Activated CD8-positive, alpha-beta T cell treated with anti-CD3 and anti-CD28 coated beads, Interleukin-2, amount 10 ng/mL, durations not matched to agents 7 days and 5 days (primary cell): Measurements from ENCODE around the gene GPX2. TPM values are rescaled to one million over a fixed set of nuclear protein-coding genes. Genes with fewer than 3 reads are reported as not detected.

Experiments
- ATAC-seq: fragments of 150-1000 bp; cut with Tn5 transposase; one replicate; pipeline ENCODE4 v1.10.0; 2021; ENCODE audit warnings: moderate library complexity
- CTCF ChIA-PET: fragments of 350-600 bp; sonication (Branson Sonifier 250); formaldehyde crosslinking; loops from one replicate; lab custom pipeline; 2021; ENCODE audit warnings: antibody characterized with exemption; lab: Charles Lee
- POLR2A ChIA-PET: fragments of 350-600 bp; sonication (Branson Sonifier 250); formaldehyde crosslinking; loops from one replicate; lab custom pipeline; 2021; ENCODE audit warnings: antibody characterized with exemption; lab: Charles Lee
- DNase-seq: peaks from one replicate; pipeline ENCODE4 v3.0.0-alpha.2; 2020
- H3K27ac Mint-ChIP-seq: one replicate; pipeline ENCODE4 v1.8.0; 2021; ENCODE audit warnings: mild to moderate bottlenecking, mixed read lengths
- H3K27me3 Mint-ChIP-seq: one replicate; pipeline ENCODE4 v1.8.0; 2021; ENCODE audit warnings: low read depth, mixed read lengths
- H3K36me3 Mint-ChIP-seq: one replicate; pipeline ENCODE4 v1.8.0; 2021; ENCODE audit warnings: low read depth, mixed read lengths
- H3K4me1 Mint-ChIP-seq: one replicate; pipeline ENCODE4 v1.8.0; 2021; ENCODE audit warnings: low read depth, mixed read lengths
- H3K4me3 Mint-ChIP-seq: one replicate; pipeline ENCODE4 v1.8.0; 2021; ENCODE audit warnings: mild to moderate bottlenecking, mixed read lengths
- H3K9me3 Mint-ChIP-seq: one replicate; pipeline ENCODE4 v1.8.0; 2022; ENCODE audit warnings: mixed read lengths; ENCODE audit not compliant: insufficient read depth
- total RNA-seq, 2 experiments: library from RNA; stranded (reverse); gene quantifications; one replicate each; pipeline ENCODE4 v1.2.3, GENCODE V29; 2021

The GPX2 gene
- total RNA-seq, 2 experiments from 2014 or later: not detected

- H3K27me3 Mint-ChIP-seq: no peaks in the 10 kb centered on the region
- H3K4me1 Mint-ChIP-seq: peaks cover 29% of the 10 kb centered on the region
- H3K9me3 Mint-ChIP-seq: no peaks in the 10 kb centered on the region
- DNase-seq (no peak), ATAC-seq (no peak)
- H3K27ac Mint-ChIP-seq: peak overlapping the region; percentile 58
- CTCF ChIA-PET: interaction anchor here (1.0 to 1.5 kb wide), 2 partner anchors 11 to 33 kb away, joined by 3 read pairs; partner anchors contain the start of gene CHURC1
- POLR2A ChIA-PET: interaction anchor here (1.0 kb wide), 1 partner anchor 12 kb away, joined by 3 read pairs; no protein-coding TSS in a partner anchor
- H3K4me3 Mint-ChIP-seq: no peak overlapping the region
- peaks cover 11% of the 10 kb centered on the region for H3K36me3 Mint-ChIP-seq
Observed at GRCh38 chr14:64947710-64948611, 5.4 kb upstream of the GPX2 start.

- H3K4me3 Mint-ChIP-seq: no peak overlapping the region
- DNase-seq (no peak), ATAC-seq (no peak)
- H3K27me3 Mint-ChIP-seq: no peaks in the 10 kb centered on the region
- peaks cover 31% of the 10 kb centered on the region for H3K4me1 Mint-ChIP-seq
- POLR2A ChIA-PET: interaction anchor here (0.8 to 0.9 kb wide), 2 partner anchors 20 to 31 kb away, joined by 3 to 4 read pairs; no protein-coding TSS in a partner anchor
- no peaks in the 10 kb centered on the region for H3K9me3 Mint-ChIP-seq
- H3K27ac Mint-ChIP-seq: no peak overlapping the region
- CTCF ChIA-PET: no interaction called here
- H3K36me3 Mint-ChIP-seq: peaks cover 12% of the 10 kb centered on the region
Observed at GRCh38 chr14:64946310-64947045, 3.9 kb upstream of the GPX2 start.

GRCh38 chr14:64945431-64946178, 3.1 kb upstream of the GPX2 start:
- no peak overlapping the region for H3K27ac Mint-ChIP-seq
- CTCF ChIA-PET: interaction anchor here (1.3 kb wide), 1 partner anchor 122 kb away, joined by 3 read pairs; no protein-coding TSS in a partner anchor
- H3K9me3 Mint-ChIP-seq: no peaks in the 10 kb centered on the region
- H3K27me3 Mint-ChIP-seq: no peaks in the 10 kb centered on the region
- peaks cover 16% of the 10 kb centered on the region for H3K36me3 Mint-ChIP-seq
- POLR2A ChIA-PET: interaction anchor here (0.8 to 0.9 kb wide), 2 partner anchors 21 to 31 kb away, joined by 3 to 4 read pairs; no protein-coding TSS in a partner anchor
- no peak for ATAC-seq
- H3K4me3 Mint-ChIP-seq: no peak overlapping the region
- H3K4me1 Mint-ChIP-seq: peaks cover 31% of the 10 kb centered on the region
- no peak for DNase-seq

GRCh38 chr14:64944861-64945260, 2.3 kb upstream of the GPX2 start:
- H3K4me3 Mint-ChIP-seq: no peak overlapping the region
- POLR2A ChIA-PET: interaction anchor here (1.1 kb wide), 1 partner anchor 30 kb away, joined by 4 read pairs; no protein-coding TSS in a partner anchor
- no peaks in the 10 kb centered on the region for H3K9me3 Mint-ChIP-seq
- ATAC-seq: no peak
- no peak overlapping the region for H3K27ac Mint-ChIP-seq
- no peaks in the 10 kb centered on the region for H3K27me3 Mint-ChIP-seq
- CTCF ChIA-PET: interaction anchor here (0.7 to 1.3 kb wide), 4 partner anchors 9 to 122 kb away, joined by 3 to 4 read pairs (median 4); no protein-coding TSS in a partner anchor
- peaks cover 31% of the 10 kb centered on the region for H3K4me1 Mint-ChIP-seq
- no peak for DNase-seq
- peaks cover 20% of the 10 kb centered on the region for H3K36me3 Mint-ChIP-seq

DNA sequence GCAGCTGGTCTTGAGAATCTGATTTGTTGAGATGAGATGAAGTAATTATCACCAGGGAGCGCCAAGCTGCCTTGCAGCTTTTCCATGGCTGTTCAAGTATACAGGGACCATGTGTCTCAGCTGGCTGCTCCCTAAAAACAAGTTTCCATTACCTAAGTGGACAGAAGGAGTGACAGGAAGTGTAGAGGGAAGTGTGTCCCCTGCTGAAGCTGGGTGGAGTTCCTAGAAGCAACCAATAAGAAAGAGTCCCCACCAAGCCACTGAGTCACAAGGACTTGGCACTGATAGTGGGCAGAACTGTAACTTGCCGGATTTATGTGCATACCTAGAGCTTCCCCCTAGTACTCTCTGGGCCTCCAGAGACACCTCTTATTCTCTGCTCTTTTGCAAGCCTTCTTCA, 1.5 kb upstream of the GPX2 start:
- CTCF ChIA-PET: interaction anchor here (0.5 to 2.0 kb wide), 5 partner anchors 10 to 53 kb away, joined by 3 to 6 read pairs (median 4); no protein-coding TSS in a partner anchor
- Mint-ChIP-seq H3K4me3 (no peak overlapping the region), H3K4me1 (peaks cover 31% of the 10 kb centered on the region), H3K36me3 (peaks cover 24% of the 10 kb centered on the region), H3K27me3 (no peaks in the 10 kb centered on the region), H3K27ac (peak overlapping the region; percentile 12), H3K9me3 (no peaks in the 10 kb centered on the region)
- no peak for ATAC-seq
- POLR2A ChIA-PET: interaction anchor here (1.1 kb wide), 1 partner anchor 29 kb away, joined by 4 read pairs; no protein-coding TSS in a partner anchor
- DNase-seq: no peak

DNA sequence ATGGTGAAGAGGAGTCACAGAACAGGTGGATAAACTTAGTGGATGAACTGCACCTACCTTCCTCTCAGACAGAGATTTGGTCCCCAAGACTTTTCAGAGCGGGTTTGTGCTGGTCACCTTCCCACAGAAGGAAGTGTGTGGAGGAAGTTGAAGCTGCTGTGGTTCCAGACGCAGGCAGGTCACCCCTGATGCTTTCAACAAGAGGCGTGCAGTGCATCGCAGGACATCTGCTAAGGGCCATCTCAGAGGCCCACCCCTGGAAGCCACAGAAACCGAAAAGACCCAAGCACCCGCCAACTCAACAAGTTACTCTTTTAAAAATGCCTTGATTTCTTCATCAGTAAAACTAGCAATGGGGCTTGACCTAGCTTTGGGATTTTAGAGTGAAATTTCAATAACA, 1.0 kb upstream of the GPX2 start:
- Mint-ChIP-seq H3K4me3 (no peak overlapping the region), H3K27me3 (no peaks in the 10 kb centered on the region), H3K4me1 (peaks cover 31% of the 10 kb centered on the region), H3K36me3 (peaks cover 29% of the 10 kb centered on the region), H3K27ac (peak overlapping the region; percentile 39), H3K9me3 (no peaks in the 10 kb centered on the region)
- no peak for ATAC-seq
- ChIA-PET CTCF (interaction anchor here (0.5 to 2.0 kb wide), 3 partner anchors 10 to 54 kb away, joined by 3 to 6 read pairs (median 4); no protein-coding TSS in a partner anchor), POLR2A (no interaction called here)
- DNase-seq: no peak

DNA sequence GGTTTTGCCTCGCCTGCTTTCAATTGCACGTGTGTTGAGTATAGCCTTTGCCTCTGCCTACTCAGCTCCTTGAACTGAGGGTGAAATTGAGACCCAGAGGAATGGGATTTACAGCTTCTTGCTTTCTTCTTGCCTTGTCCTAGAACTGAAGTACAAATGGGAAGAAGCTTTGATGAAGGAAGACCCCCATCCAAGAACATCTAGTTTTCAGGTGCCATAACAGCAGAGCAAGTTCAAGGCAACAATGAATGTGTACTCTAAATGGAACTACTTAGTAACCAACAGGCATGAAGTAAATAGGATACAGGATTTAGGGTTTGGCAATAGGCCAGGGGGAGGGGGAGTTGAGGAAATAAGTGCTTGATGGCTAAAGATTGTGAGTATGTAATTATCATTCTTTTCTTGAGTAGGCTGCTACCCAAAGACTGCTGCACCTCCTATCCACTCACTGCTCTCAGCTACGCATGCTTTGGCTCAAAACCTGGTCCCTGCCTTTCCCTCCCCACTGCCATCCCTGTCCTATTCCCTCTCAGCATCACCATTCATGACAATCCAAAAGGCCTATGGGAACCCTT, 2.1 kb downstream of the GPX2 start:
- CTCF ChIA-PET: no interaction called here
- POLR2A ChIA-PET: no interaction called here
- no peak for ATAC-seq
- Mint-ChIP-seq H3K4me3 (no peak overlapping the region), H3K36me3 (peaks cover 37% of the 10 kb centered on the region), H3K27ac (no peak overlapping the region), H3K27me3 (no peaks in the 10 kb centered on the region), H3K4me1 (peaks cover 36% of the 10 kb centered on the region), H3K9me3 (no peaks in the 10 kb centered on the region)
- DNase-seq: no peak

DNA sequence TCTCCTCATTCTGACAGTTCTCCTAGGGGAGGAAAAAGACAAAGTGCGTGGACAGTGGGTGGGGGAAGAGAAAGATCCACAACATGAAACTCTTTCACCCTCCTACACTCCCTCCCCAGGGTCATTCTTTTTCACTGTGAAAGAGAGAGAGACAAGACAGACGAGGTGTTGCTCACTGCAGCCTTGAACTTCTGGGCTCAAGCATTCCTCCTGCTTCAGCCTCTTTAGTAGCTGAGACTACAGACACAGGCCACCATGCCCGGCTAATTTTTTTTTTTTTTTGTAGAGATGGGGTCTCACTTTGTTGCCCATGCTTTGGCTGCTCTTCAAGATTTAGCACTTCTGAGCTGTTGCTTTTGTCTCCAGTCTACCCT, 2.7 kb downstream of the GPX2 start:
- ATAC-seq: no peak
- DNase-seq: no peak
- H3K27ac Mint-ChIP-seq: no peak overlapping the region
- POLR2A ChIA-PET: no interaction called here
- H3K27me3 Mint-ChIP-seq: no peaks in the 10 kb centered on the region
- H3K4me1 Mint-ChIP-seq: peaks cover 40% of the 10 kb centered on the region
- no peaks in the 10 kb centered on the region for H3K9me3 Mint-ChIP-seq
- CTCF ChIA-PET: interaction anchor here (0.6 kb wide), 1 partner anchor 314 kb away, joined by 3 read pairs; no protein-coding TSS in a partner anchor
- peaks cover 38% of the 10 kb centered on the region for H3K36me3 Mint-ChIP-seq
- H3K4me3 Mint-ChIP-seq: no peak overlapping the region

DNA sequence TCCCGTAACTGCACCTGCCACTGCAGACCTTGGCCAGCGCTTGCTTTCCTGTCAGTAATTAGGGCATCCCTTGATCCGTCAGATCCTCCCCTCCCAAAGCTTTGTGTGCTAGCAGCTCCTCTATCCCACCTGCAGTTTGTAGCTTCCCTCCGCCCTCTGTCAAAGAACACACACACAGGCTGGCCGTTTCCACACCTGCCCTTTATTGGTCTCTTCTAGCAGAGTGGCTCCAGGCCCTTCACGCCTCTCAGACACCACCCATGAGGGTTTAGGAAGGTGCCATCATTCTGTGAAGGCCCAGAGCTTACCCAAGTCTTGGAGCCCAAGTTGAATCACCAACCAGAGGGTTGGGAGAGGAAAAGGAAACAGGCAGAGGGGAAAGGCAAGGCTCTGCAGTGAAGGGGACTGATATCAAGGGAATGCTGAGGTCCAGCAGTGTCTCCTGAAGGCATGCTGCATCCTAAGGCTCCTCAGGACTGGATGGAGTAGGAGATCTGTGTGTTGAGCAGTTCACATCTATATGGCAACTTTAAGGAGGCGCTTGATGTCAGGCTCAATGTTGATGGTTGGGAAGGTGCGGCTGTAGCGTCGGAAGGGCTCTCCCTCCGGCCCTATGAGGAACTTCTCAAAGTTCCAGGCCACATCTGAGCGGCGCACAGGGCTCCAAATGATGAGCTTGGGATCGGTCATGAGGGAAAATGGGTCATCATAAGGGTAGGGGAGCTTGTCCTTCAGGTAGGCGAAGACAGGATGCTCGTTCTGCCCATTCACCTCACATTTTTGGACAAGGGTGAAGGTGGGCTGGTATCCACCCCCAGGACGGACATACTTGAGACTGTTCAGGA, 3.4 kb downstream of the GPX2 start:
- H3K9me3 Mint-ChIP-seq: no peaks in the 10 kb centered on the region
- H3K4me3 Mint-ChIP-seq: no peak overlapping the region
- peaks cover 43% of the 10 kb centered on the region for H3K36me3 Mint-ChIP-seq
- ChIA-PET POLR2A (no interaction called here), CTCF (interaction anchor here (0.6 to 0.8 kb wide), 2 partner anchors 42 to 313 kb away, joined by 3 read pairs; no protein-coding TSS in a partner anchor)
- ATAC-seq: no peak
- H3K27ac Mint-ChIP-seq: no peak overlapping the region
- peaks cover 42% of the 10 kb centered on the region for H3K4me1 Mint-ChIP-seq
- no peaks in the 10 kb centered on the region for H3K27me3 Mint-ChIP-seq
- DNase-seq: no peak

DNA sequence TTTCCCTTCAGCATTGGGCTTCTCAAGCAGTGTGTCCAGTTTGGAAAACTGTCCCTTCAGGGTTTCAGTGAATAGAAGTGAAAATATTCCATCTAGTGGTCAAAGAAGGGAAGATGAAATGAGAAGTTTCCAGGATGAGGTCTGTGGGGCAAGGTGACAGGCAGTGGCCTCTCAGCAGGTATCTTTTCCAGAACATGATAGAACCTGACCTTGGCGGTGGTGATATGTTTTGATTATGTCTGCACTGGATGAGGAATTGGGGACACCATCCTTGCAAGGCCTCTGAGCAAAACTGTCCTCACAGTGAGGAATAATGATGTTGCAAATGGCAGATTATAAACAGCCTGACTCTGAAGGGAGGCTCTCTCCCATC, 4.7 kb downstream of the GPX2 start:
- Mint-ChIP-seq H3K9me3 (no peaks in the 10 kb centered on the region), H3K4me1 (peaks cover 30% of the 10 kb centered on the region), H3K27me3 (no peaks in the 10 kb centered on the region), H3K4me3 (no peak overlapping the region), H3K36me3 (peaks cover 48% of the 10 kb centered on the region), H3K27ac (no peak overlapping the region)
- DNase-seq (no peak), ATAC-seq (no peak)
- CTCF ChIA-PET: interaction anchor here (1.2 to 2.3 kb wide), 3 partner anchors 13 to 49 kb away, joined by 4 to 9 read pairs (median 4); partner anchors contain the start of genes CHURC1 and FNTB
- POLR2A ChIA-PET: interaction anchor here (0.9 kb wide), 1 partner anchor 16 kb away, joined by 3 read pairs; no protein-coding TSS in a partner anchor
